OCI-LY7 (cell line): ENCODE data around the gene GOLT1A.

Source experiments
- EZH2phosphoT487 ChIP-seq: fragments of 200-600 bp; sonication (generic); IDR thresholded peaks from 2 replicates; pipeline ENCODE4 v1.6.1; 2018; ENCODE audit warnings: low read depth, borderline replicate concordance, mild to moderate bottlenecking, mixed run types, antibody characterized with exemption, low read length, moderate library complexity, mixed read lengths
- TF ChIP-seq, protein P1 (sequence below): fragments of 200-600 bp; sonication (generic); conservative IDR thresholded peaks from 2 replicates; pipeline ENCODE4 v1.5.1; 2014; ENCODE audit warnings: mild to moderate bottlenecking, antibody characterized with exemption, low read length, moderate library complexity, mixed read lengths

DNA sequence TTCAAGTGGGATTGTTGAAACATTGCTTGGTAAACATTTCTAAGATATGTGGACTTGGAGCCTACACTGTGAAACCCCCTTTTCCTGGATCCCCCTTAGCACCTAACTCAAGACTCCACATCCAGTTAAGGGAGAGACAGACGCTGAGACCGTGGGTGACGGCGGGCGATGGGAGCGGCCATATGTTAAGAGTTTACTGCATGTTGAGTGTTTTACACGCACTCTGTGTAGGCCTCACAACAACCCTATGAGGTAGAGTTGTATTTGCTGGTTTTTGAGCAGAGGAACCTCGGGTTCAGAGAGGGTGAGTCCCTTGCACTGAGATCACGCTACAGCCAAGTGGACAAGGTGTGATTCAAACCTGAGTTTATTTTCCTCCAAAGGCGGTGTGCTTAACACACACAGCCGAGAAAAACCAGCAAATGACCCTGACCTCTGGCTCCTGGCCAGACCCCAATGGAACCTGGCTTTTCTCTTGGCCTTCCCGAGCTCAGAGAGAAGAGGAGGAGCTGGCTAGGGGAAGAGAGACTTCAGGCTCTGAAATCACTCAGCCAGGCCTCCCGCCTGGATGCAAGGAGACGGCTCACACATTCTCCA lies 46.9 kb upstream of the GOLT1A start:
- TF ChIP-seq, protein P1, sequence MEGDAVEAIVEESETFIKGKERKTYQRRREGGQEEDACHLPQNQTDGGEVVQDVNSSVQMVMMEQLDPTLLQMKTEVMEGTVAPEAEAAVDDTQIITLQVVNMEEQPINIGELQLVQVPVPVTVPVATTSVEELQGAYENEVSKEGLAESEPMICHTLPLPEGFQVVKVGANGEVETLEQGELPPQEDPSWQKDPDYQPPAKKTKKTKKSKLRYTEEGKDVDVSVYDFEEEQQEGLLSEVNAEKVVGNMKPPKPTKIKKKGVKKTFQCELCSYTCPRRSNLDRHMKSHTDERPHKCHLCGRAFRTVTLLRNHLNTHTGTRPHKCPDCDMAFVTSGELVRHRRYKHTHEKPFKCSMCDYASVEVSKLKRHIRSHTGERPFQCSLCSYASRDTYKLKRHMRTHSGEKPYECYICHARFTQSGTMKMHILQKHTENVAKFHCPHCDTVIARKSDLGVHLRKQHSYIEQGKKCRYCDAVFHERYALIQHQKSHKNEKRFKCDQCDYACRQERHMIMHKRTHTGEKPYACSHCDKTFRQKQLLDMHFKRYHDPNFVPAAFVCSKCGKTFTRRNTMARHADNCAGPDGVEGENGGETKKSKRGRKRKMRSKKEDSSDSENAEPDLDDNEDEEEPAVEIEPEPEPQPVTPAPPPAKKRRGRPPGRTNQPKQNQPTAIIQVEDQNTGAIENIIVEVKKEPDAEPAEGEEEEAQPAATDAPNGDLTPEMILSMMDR: no peak
- no peak for TF ChIP-seq EZH2phosphoT487
